NCI-H146 treated with DMSO at 0.1 percent for 48 hours (cell line): ENCODE measurements around the gene PKD1L1.

Experiments used
- DNase-seq: peaks from one replicate; lab custom pipeline; 2025; ENCODE audit not compliant: unreplicated experiment; lab: John Stamatoyannopoulos, UW

The PKD1L1 gene

DNA sequence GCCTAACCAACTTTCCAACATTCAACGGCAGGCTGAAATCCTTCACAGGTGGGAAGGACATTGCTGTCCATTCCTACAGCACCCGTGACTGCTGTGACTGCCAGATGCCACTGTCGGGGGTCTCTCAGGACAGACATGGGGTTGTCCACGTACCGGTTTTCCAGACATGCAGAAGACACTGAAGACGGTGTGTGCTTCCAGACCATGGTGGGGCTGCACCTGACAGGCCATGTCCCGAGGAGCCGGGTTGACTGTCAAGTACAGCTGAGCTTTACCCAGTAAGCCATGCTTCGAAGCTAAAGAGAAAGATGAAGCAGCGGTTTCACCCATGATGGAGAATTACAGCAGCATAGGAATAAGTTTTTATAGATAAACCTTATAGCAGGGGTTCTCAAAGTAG, 70.9 kb downstream of the PKD1L1 start:
- no peak for DNase-seq

DNA sequence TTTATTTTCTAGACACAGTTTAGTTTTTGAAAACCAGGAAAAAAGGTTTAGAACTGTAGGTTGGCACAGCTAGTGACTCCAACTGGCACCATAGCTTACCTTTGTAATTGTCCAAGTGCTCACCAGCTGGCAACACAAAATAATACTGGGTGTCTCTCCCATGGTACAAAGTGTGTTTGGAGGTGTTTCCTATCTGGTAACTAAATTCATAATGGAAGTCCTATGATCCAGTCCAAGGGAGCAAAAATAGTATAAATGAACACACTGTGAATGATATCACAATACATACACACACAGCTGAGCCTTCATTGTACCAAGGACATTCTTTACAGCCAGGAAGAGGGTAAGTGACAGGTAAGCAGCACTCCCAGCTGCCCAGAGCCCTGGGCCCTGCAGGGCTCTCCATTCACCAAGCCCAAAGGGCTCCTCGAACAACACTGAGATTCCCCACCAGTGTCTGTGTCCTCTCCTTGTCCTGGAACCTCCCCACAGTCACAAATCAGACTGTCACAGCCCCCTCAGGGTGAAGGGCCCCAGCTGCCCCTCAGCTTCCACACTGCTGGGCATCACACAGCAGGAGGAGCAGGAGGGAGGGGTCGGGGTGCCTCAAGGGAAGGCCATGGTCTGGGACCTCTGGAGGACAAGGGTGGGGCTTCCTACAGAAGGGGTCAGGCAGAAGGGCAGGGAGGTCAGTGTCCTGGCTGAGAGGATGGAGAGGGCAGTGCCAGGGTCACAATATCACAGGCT, 72.1 kb downstream of the PKD1L1 start:
- no peak for DNase-seq

DNA sequence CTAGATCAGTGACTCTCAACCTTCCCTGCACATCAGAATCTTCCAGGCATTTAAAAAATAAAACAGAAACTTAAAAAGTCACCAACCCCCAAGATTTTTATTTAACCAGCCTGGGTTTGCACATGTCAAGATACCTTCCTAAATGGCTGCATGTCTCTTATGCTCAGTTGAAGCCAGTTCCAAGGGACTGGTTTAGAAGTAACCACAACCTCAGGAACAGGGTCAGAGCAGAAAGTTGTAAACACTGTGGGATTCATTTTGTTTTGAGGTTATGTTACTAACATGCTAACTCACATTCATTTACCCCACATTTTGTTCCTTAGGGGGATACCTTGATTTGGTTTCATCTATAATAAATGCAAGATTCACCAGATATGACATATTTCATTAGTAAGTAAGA, 72.9 kb downstream of the PKD1L1 start:
- no peak for DNase-seq

DNA sequence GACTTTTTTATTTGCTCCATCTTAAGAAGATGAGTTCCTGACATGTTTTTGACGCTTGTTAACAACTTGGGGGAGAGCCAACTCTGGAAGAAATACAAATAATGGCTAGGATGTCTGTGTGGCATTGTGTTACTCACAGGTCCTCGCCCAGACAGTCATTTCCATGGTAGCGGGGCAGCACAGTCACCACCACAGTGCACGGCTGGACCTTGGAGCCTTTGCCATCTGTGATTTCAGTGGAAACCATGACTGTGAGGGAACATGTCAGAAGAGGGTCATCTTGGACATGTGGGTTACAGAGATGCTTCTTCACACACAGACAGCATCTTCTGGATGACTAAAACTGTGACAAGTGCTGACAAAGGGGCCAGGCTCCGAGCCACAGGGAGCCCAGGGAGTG, 74.5 kb downstream of the PKD1L1 start:
- DNase-seq: no peak

DNA sequence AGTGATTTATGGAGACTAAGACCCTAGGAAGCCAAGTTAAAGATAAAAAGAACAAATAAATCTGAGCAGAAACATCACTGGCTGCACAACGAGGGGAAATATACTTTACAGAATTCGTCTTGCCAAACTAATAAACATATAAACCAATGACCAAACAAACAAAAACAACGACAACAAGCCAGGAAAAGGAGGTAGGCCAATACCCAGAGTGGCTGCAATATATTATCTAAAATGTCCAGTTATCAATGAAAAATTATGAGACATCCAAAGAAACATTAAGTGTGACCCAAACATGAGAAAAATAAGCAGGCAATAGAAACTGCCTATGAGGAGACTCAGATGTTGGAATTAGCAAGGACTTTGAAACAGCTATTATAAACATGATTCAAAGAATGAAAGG, 81.0 kb downstream of the PKD1L1 start:
- no peak for DNase-seq

DNA sequence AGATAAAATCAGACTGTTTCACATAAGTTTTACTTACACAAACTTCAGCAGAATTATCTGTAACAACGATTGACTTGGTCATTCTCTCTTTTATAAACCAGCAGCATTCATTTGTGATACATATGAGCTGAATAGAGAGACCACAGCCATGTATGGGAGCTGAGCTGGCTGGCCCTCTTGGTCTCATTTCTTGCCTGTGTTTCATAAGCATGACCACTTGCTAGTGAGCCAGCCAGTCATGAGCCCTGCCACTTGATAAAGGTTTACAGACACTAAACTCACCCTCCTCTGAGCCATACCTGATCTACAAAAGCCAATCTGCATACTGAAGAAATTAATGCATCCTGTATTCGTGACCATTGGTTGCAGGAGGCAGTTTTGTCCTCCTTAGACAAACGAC, 82.1 kb downstream of the PKD1L1 start:
- DNase-seq: no peak

DNA sequence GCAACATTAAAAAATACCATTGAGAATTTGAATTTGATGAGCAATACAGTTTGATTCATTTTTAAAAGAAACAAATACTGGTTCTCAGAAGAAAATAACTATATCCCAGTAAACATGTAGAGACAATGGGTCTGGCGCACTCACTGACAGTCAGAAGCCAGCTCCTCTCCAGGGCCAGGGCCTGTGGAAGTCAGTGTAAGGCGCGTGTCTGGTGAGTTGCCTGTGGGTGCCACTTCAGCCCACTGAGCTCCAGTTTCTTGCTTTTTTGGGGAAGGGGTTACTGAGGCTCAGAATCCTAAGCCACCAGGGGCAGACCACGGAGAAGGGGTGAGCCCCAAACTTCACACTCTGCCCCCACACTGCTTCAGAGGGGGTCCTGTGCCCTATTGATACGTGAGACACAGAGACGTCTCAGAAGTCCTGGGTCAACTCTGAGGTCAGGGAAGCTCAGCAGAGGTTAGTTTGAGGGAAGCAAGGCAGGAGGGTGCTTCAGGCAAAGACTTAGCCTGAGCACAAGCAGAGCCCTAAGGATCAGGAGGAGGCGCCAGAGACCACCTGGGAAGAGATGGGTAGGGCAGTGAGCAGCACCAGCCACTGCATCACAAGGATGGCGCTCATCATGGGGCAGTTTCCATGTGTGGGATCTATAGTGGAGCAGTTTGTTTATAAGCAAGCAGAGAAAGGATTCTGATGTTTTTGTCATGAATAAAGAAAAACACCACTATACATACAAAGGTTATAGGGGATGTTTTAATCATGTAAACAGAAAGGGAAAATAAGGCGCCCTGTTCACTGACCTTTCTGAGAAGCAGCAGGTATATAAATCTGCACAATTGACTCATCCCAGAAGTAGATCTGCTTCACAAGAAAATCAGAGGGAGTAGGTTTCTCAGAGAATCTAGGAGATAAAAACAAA, 95.7 kb downstream of the PKD1L1 start:
- no peak for DNase-seq

DNA sequence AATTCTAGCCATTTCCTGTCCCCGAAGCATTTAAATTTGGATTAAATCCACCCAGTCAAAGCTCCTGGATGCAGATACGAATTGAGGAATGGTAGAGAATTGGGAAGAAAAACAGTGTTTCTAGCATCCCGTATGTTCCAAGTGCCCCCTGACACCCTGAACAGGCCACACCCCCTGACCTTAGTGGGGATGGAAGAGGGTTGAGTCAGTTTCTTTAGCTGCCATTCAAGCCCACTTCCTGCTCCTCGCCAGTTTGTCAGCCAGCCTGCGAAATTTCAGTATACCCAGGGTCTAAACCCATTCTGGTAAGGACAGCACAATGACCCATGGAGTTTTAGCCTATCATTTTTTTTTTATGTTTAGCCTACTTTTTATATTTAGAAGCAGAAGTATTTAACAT, 101.1 kb downstream of the PKD1L1 start:
- DNase-seq: no peak

DNA sequence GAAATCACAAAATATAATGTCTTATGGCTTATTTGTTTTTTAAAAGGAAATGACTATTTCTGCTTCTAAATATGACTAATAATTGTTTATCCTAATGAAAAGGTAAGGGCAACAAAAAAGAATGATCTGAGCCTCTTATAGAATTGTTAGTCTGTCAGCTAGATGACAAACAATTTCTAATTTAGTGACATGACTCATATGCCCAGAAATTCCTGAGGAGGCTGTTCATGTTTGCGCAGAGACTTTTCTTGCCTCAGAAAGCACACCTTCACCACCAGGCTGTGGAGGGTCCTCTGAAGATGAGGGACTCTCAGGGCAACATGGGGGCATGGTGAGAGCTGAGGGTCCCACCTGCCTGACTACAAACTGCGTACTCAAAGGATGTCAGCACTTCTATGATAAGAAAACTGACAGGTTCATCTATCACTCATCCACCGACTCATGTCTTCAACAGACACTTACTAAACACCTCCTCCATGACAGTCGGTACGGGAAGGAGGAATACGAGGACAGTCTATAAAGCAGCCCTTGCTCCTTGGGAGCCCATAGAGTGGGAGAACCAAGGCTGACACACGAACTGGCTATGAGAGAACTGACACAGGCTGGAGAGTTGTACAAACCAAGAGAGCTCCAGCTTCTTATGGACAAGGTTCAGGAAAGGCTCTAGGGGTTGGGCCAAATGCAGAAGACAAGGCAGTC, 102.0 kb downstream of the PKD1L1 start:
- no peak for DNase-seq

DNA sequence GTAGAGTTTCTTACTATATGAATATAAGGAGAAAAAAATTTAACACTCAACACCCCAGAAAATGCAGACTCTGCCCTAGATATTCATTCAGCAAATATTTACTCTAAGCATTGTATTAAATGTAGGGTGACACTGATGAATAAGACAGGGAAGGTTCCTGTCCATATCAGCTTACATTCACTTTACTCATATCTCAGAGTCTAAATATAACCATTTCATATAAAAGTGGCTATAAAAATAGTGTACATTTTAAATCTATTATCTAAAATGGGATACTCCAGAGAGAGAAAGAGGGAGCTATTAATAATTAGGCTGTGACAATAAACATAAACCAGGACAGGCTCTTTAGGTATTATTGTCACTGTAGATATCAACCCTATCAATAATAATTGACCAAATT, 104.0 kb downstream of the PKD1L1 start:
- DNase-seq: no peak

DNA sequence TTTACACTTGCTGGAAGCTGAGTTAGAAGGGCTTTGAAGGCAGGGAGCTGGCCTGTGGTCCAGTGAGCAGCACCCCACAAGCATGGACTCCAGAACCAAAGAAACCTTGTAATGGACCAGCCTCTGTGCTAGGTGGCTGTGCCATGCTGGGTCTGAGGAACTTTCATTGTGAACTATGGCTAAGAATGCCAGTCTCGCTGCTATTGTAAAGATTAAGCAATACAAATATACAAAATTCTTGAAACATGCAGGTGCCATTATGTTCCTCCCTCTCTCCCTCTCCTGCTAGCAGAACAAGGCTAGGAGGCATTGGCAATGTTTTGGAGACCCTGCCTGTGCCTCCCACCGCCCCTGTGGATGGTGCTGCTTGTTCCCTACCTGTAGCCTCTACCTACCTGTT, 105.0 kb downstream of the PKD1L1 start:
- no peak for DNase-seq

DNA sequence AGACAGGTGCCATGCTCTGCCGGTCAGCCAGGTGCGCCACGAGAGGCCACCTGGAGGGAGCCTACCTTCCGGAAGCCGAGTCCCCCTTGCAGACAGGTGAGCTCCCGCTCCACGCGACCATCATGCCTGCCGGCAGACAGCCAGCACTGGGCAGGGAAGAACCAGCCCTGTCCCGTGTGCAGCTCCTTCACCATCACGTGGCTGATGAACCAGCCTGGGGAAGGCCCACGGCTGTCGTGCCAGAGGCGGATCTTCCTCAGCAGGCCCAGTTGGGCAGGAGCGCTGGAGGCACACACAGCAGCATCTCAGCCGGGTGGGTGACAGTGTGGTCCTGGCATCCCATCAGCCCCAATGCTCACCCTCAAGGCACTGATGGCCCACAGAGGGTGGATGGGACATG, 108.9 kb downstream of the PKD1L1 start:
- no peak for DNase-seq

DNA sequence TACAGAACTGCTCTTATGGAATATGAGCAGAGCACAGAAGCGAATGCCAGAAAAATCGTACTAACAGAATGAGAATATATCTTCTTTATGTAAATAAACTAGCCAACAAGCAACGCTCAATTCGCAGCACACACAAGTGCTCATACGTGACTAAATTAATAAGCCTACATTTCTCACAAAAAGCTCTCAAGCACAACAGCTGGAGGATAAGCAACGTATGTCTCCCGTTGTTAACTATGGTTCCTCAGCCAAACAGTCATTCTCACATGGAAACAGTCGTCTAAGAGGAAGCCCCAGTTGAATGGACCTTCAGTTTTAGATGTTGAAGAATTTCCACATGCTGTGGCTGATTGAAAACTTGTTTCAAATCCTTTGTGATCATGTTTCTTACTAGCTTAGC, 110.4 kb downstream of the PKD1L1 start:
- no peak for DNase-seq

DNA sequence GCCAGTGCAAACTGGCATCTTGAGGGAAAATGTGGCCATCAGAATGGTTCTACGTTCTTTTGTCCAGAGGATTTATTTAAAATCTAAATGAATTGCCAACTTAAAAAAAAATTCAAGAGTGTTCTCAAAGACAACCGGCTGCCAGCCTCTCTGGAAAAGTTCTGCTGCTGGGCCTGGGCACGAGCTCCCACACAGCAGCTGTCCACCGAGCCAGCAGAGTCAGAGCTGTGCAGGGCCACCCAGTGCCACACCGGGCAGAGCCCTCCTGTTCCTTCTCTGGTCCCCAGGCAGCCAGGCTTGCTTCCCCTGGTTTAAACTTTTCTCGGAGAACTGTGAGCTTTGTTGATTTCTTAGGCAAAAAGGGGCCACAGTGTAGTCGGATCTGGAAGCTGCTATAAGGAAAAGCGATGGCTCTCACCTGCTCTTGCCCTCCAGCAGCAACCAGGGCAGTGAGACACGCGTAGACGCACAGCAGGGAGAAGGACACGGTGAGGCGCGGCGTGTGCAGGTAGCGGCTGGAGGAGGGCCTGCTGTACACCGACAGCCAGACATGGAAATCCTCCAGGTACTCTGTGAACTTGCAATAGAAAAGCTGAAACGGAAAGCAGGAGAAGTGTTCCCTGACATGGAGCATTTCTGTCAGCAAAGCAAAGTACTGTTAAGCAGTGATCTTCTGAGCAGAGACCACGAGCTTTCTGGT, 111.6 kb downstream of the PKD1L1 start:
- no peak for DNase-seq

DNA sequence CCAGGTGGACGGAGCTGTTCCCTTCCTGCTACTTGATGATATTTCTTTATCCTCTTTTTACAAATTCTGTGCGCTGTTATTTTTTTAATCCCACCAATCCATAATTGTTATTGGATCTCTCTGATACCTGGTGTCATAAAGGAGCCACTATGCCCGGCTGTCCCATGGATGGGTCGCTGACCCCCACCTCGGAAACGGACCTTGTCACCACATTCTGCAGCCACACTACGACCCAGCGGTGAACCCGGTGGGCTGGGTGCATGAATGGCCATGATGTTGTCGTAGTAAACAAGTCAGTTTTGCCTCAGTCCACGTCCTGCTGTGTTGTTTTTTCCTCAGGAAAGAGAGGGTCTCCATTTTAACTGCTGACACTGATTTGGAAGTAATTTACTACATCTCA, 112.2 kb downstream of the PKD1L1 start:
- no peak for DNase-seq

DNA sequence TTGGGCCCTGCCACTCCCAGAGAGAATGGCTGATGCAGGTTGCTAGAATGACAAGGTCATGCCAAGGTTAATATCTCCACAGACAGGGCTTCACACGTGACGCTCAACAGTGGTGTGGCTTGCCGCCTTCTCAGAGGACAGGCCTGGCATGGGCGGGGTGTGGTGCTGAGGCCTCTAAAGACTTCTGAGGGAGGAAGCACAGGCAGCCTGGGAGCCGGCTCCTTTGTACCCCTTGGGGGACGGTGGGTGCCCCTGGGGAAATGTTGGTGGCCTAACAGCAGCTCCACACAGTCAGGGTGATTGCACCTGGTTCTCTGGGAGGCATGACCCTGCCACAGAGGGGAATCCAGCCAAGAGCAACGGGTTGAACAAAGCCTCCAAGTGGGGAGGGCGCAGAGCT, 115.1 kb downstream of the PKD1L1 start:
- no peak for DNase-seq

DNA sequence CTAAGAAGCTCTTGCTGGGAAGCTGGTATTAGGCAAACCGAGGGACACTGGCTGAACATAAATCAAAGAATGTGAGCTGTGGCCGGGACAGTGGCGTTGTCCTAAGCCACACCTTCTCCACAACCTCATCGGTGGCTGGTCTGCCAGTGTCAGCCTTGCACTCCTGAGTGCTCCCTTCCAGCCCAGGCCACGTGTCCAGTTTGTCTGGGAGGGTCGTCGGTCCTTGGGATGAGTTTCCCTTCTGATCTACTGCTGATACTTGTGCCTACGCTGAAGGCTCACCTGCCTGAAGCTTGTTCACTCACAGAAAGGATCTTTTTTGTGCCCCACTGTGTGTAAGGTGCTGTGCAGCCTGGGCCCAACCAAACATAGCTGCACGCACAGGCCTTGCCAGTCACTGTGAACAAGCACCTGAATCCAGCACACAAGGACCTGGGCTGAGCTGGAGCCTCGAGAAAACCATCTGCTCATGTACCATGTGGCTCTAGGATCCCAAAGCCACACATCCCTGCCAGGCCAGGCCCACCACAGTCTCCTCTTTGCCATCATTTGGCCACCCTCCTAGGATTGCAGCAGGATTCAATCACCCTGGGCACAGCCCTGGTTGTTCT, 116.1 kb downstream of the PKD1L1 start:
- no peak for DNase-seq

DNA sequence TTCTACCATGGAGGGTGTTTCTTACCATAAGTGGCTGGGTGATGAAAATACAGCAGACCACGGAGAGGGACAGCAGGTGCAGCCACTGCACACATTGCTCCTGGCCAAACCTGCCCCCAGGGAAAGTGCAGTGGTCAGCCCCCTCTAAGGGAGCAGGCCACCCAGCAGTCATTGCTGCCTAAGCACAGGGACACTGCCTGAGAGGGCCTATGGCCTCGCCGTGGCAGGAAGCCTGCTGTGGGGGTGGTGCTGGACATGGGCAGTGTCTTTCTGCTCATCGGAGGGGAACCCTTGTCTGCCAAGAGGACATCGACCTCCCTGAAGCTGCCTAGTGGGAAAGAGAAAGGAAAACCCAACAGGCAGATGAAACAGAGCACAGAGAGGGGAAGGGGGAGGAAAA, 118.3 kb downstream of the PKD1L1 start:
- DNase-seq: no peak

DNA sequence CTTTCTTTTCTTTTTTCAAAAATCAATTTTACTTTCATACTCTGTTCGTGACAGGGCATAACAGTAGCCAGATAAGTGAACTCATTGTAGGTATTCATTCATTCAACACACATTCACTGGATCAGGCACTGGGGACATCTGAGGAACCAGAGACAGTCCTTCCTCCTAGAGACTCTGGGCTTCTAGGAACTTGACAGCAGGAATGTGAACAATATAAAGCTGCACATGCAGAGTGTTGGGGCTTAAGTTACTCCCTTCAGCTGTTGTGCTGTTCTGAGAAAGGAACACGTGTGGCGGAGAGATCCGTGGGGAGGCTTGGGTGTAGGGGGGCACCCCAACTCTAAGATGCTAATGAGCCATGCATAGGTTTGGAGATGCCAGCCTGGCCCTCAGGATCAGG, 120.4 kb downstream of the PKD1L1 start:
- no peak for DNase-seq

DNA sequence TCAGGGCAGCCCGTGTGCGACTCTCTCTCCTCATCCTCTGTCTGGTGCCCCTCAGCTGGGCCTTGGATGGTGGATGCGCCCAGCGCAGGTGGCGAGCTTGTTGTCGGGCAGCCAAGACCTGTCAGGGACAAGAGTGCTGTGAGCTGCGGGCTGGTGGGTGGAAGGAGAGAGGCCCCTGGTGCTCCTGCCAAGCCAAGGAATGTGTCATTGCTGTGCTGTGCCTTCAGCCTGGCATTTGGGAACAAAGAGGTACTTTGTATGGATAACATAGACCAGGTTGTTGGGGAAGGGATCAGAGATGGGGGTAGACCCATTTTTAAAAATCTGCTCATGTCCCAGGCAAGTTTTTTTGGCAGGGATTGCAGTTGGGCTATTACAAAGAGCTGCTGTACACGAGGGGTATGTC, 120.9 kb downstream of the PKD1L1 start:
- no peak for DNase-seq

DNA sequence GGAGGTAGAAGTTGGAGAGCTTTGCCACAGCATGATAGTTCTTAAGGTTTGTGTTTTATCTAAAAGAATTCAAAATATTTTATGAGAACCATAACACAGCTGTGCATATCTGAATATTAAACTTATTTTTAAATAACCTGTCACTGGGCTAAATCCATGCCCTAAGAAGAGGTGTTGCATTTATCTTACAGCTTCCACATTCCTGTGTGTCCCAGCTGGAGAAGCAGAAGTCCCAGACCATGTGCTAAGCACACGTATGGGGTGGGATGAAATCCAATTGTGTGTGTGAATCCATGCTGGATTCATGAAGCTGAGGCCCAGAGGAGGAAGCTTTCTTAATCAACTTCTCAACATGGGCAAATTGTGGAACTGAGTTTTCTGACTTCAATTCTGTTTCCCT, 121.5 kb downstream of the PKD1L1 start:
- DNase-seq: no peak
